Thyroid gland (tissue), 4 donors: ENCODE measurements around the gene TEAD3.

Experiments
- POLR2A ChIP-seq, 2 donors: fragments of 450-650 bp; IDR thresholded peaks; one replicate each; pipeline ENCODE4 v1.6.1; 2017; ENCODE audit warnings: antibody characterized with exemption in 2 of 2, mild to moderate bottlenecking in 2 of 2, moderate library complexity in 1 of 2
- TF ChIP-seq, protein P1 (sequence below), 6 experiments: fragments of 200-600 bp in 3 of 6; fragments of 450-650 bp in 3 of 6; sonication (generic) in 3 of 6; IDR thresholded peaks; one replicate each; pipeline ENCODE4 v1.5.1; 2016 to 2019; ENCODE audit warnings: antibody characterized with exemption in 6 of 6, mild to moderate bottlenecking in 2 of 6, inconsistent platforms in 1 of 6, moderate library complexity in 1 of 6

DNA sequence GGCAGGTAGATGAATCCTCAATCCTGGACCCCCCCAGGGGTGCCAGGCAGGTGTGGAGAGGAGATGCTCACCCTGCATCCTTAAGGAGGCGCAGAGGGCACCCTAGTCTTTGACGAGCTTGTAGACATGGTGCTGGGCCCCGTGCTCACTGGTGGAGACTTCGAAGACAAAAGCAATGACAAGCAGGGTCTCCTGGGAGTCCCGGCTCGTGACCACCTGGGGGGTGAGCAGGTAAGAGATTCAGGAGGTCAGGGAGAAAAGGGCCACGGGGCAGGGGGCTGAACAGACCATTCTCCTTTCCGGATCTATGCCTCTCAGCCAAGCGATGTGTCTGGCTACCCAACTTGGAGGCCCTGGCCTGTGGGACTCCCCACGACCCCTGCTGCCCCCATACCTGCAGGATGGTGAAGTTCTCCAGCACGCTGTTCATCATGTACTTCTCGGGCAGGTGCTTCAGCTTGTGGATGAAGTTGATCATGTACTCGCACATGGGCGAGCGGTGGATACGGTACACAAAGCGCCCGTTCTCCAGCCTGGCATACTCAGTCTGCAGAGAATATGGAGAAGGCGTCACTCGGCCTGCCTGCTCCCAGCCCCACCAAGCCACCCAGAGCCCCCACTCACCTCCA is 21.8 kb downstream of the TEAD3 start:
- TF ChIP-seq, protein P1, sequence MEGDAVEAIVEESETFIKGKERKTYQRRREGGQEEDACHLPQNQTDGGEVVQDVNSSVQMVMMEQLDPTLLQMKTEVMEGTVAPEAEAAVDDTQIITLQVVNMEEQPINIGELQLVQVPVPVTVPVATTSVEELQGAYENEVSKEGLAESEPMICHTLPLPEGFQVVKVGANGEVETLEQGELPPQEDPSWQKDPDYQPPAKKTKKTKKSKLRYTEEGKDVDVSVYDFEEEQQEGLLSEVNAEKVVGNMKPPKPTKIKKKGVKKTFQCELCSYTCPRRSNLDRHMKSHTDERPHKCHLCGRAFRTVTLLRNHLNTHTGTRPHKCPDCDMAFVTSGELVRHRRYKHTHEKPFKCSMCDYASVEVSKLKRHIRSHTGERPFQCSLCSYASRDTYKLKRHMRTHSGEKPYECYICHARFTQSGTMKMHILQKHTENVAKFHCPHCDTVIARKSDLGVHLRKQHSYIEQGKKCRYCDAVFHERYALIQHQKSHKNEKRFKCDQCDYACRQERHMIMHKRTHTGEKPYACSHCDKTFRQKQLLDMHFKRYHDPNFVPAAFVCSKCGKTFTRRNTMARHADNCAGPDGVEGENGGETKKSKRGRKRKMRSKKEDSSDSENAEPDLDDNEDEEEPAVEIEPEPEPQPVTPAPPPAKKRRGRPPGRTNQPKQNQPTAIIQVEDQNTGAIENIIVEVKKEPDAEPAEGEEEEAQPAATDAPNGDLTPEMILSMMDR (IDR thresholded peaks at IDR 0.05), result no peak
- TF ChIP-seq POLR2A (IDR thresholded peaks at IDR 0.05), result no peak
